GM12864 (cell line): ENCODE measurements around the gene MON2.

ENCODE experiments used
- DNase-seq: peaks from one replicate; pipeline ENCODE4 v3.0.0-alpha.2; 2011; ENCODE audit warnings: low read depth
- H3K4me3 ChIP-seq: 2 replicates; pipeline ENCODE4 v1.5.1; 2011; ENCODE audit warnings: mild to moderate bottlenecking, low read depth, low read length, control low read depth
- TF ChIP-seq, protein P1 (sequence below): IDR thresholded peaks from 2 replicates; pipeline ENCODE4 v1.5.1; 2011; ENCODE audit warnings: low read depth, mild to moderate bottlenecking, moderate library complexity, low read length, control low read depth, inconsistent platforms; ENCODE audit errors: missing control alignments

The MON2 gene

DNA sequence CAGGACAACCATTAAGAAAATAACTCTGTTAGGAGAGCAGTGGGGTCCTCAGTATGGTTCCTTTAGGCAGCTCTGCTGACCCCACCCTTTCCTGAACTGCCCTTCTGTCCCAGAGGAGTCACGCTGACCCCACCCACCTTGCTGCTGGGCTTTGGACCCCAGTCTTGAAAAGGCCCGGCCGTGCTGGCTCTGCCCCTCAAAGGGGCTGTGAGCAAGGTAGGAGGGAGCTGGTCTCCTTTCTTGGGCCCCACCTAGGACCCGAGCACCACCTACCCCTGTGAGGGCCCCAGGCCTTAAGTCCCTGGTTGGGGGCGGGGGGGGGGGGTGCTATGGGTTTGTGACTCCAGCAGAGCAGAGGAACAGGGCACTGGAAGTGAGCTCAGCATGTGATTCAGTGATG, 171.1 kb downstream of the MON2 start:
- no peak overlapping the region for H3K4me3 ChIP-seq
- DNase-seq: no peak
- TF ChIP-seq, protein P1, sequence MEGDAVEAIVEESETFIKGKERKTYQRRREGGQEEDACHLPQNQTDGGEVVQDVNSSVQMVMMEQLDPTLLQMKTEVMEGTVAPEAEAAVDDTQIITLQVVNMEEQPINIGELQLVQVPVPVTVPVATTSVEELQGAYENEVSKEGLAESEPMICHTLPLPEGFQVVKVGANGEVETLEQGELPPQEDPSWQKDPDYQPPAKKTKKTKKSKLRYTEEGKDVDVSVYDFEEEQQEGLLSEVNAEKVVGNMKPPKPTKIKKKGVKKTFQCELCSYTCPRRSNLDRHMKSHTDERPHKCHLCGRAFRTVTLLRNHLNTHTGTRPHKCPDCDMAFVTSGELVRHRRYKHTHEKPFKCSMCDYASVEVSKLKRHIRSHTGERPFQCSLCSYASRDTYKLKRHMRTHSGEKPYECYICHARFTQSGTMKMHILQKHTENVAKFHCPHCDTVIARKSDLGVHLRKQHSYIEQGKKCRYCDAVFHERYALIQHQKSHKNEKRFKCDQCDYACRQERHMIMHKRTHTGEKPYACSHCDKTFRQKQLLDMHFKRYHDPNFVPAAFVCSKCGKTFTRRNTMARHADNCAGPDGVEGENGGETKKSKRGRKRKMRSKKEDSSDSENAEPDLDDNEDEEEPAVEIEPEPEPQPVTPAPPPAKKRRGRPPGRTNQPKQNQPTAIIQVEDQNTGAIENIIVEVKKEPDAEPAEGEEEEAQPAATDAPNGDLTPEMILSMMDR: no peak

DNA sequence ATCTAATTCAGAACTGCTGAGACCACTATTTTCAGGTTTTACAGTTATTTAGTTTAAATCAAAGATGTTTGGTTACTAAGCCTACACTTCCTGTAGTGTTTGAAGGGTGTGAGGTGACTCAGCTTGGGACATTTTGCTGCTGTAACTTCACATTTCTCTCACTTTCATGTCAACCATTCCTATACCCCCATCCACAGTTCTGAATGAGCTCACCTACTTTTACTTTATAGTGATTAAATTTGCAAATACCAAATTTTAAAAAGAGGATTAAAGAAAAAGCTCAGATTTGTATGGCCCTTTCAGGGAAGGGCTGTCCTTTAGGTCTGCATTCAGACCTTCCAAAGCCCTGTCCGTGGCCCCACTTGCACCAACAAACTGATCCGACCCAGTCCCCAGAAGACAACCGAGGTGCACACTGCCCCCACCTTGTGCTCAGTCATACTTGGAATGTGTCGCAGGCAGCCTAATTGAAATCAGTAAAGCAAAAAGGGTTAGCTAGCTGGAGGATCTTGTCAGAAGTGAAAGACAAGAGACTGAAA, 174.4 kb downstream of the MON2 start:
- TF ChIP-seq, protein P1: no peak
- no peak overlapping the region; the same call in 1 of the 2 replicates for H3K4me3 ChIP-seq
- peak; percentile 40 for DNase-seq

DNA sequence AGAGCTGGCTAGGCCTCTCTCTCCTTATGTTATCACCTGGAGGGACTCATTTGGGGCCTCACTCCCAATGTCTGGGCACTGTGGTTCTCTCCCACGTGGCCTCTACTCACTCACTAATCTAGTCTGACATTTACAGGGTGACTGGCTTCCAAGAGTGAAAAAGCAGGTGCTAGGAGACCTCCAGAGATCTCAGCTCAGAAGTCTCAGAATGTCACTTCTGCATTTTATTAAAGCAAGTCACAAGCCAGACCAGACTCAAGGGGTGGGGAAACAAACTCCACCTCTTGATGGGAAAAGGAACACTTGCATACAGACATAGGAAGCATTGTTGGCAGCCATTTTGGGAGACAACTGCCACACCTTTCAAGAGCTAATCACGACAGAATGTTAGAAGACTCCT, 175.9 kb downstream of the MON2 start:
- TF ChIP-seq, protein P1: no peak
- no peak overlapping the region for H3K4me3 ChIP-seq
- DNase-seq: no peak

DNA sequence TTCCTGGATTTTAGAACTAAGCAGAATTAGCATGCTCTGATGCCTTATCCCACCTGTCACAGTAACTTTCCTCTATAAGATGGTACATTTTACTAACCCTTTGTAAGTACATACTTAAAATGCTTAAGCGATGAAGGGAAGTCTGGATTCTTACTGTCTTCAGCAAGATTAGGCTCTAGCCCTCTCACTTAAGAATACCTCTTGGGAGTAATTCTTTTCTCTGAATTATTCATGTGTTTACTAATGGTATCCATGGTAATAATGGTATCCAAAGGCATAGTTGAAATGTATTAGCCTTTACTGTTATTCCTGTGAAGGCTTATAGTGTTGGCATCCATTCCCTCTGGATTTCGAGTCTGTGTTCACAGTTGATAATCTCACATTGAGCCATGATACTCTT, 176.9 kb downstream of the MON2 start:
- H3K4me3 ChIP-seq: no peak overlapping the region
- TF ChIP-seq, protein P1: no peak
- DNase-seq: no peak

DNA sequence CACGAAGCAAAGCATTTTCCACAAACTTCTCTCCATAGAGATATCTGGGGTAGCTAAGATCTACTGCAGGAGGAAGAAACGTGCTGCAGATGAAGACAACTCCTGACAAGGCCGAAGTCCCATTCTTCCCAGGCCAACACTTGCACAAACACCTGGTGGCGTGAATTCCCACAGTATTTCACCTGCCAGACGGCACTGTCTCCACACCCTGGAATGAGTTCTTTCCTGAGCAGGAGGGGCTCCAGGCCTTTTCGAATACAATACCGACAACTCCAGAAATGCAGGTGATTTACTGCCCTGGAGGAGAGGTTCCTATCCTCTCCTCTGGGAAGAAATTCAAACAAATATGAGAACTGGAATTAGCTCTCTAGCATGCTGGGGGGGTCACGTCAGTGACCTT, 179.9 kb downstream of the MON2 start:
- no peak for DNase-seq
- no peak overlapping the region for H3K4me3 ChIP-seq
- TF ChIP-seq, protein P1: no peak

DNA sequence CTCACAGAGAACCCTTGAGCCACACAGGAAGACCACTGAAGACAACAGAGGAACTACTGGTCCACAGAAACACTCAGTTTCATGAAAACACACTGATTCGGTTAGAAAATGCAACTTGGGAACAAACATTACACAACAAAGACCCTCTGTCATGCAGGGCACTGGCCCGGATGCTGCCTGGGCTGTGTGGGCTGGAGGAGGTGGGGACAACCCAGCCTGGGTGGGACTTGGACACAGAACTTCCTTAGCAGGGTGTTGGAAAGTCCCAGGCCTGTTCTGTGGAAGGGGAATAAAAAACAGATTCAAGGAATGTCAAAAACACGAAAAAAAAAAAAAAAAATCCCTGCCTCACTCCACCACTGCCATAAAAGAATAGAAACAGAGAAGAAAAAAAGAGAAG, 181.0 kb downstream of the MON2 start:
- H3K4me3 ChIP-seq: no peak overlapping the region
- DNase-seq: no peak
- TF ChIP-seq, protein P1: no peak

DNA sequence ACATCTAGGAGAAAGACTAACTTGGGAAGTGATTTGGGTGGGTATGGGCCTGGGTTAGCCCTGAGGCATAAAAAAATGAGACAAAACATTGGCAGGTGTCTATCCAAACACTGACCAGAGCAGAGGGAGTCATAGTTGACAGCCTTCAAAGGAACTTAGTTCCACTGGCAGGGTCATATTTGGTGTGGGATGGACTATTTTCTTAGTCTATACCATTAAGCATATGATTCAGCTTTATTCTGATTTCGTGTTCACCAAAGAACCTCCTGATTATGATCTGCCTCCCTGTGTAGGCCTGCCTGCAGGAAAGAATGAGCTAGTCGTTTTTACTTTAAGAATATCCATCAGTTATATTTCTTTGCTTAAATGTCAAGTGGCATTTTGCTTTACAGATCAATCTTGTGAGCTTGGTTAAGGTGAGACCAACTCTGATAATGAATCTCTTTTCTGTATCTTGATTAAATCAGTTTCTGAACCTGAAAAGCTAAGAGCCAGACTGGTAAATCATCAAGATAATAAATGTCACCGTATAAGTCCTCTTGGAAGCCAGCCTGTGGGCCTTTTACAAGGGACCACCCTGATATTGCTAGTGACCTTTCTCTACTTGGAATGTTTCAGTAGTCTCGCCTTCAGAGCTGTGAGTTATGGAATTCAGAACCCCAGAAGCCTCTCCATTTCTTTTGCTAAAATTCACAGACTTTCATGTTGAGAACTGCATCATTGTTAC, 182.9 kb downstream of the MON2 start:
- TF ChIP-seq, protein P1: no peak
- DNase-seq: no peak

More for the DNA sequence above, 182.9 kb downstream of the MON2 start:
- no peak overlapping the region for H3K4me3 ChIP-seq
